ENCODE measurements around the gene NUMB. TPM values are rescaled to one million over a fixed set of nuclear protein-coding genes. Genes with fewer than 3 reads are reported as not detected.
"Not testable (repeated sequence)": the region's sequence is repeated elsewhere in the genome, so short reads cannot be mapped to it uniquely, and the experiment has no call there.

NUMB gene
- polyA plus RNA-seq, 1 experiment = 131 TPM

GRCh38 chr14:73426877-73427276, 31.5 kb downstream of the NUMB start:
- TF ChIP-seq CTCF (IDR thresholded peaks at IDR 0.05; ENCODE audit: insufficient read depth, low read depth, low read length) = no peak
- ChIA-PET POLR2A (no interaction called here), CTCF (interaction anchor here (0.8 kb wide), 1 partner anchor 11 kb away, joined by 3 read pairs; no protein-coding TSS in a partner anchor)
- no peaks in the 10 kb centered on the region for H3K36me3 ChIP-seq (ENCODE audit: control insufficient read depth, insufficient read depth, low read length)
- H3K27me3 ChIP-seq (ENCODE audit: control insufficient read depth, insufficient read depth, low read length) = no peaks in the 10 kb centered on the region
- no peak overlapping the region for H3K4me3 ChIP-seq (ENCODE audit: low read depth, low read length)
- peak; percentile 27 for DNase-seq (ENCODE audit: low read depth)

- Histone ChIP-seq H3K36me3 (ENCODE audit: control insufficient read depth, insufficient read depth, low read length) (no peaks in the 10 kb centered on the region), H3K27me3 (ENCODE audit: control insufficient read depth, insufficient read depth, low read length) (no peaks in the 10 kb centered on the region), H3K4me3 (ENCODE audit: low read depth, low read length) (no peak overlapping the region)
- CTCF ChIA-PET = no interaction called here
- POLR2A ChIA-PET = no interaction called here
- TF ChIP-seq CTCF (IDR thresholded peaks at IDR 0.05; ENCODE audit: insufficient read depth, low read depth, low read length) = no peak
- DNase-seq (ENCODE audit: low read depth) = no peak
Observed at GRCh38 chr14:73424453-73424852, 33.9 kb downstream of the NUMB start.

- DNase-seq (ENCODE audit: low read depth); CTCF ChIA-PET; H3K36me3 ChIP-seq (ENCODE audit: control insufficient read depth, insufficient read depth, low read length); H3K4me3 ChIP-seq (ENCODE audit: low read depth, low read length); POLR2A ChIA-PET; H3K27me3 ChIP-seq (ENCODE audit: control insufficient read depth, insufficient read depth, low read length): not testable (repeated sequence)
Observed at GRCh38 chr14:73423092-73423491, 35.3 kb downstream of the NUMB start.

- no peak for TF ChIP-seq CTCF (IDR thresholded peaks at IDR 0.05; ENCODE audit: insufficient read depth, low read depth, low read length)
- ChIA-PET POLR2A (no interaction called here), CTCF (no interaction called here)
- DNase-seq (ENCODE audit: low read depth) = no peak
- Histone ChIP-seq H3K4me3 (ENCODE audit: low read depth, low read length) (no peak overlapping the region), H3K27me3 (ENCODE audit: control insufficient read depth, insufficient read depth, low read length) (no peaks in the 10 kb centered on the region), H3K36me3 (ENCODE audit: control insufficient read depth, insufficient read depth, low read length) (no peaks in the 10 kb centered on the region)
Observed at GRCh38 chr14:73422515-73422914, 35.8 kb downstream of the NUMB start.

- no peak for DNase-seq (ENCODE audit: low read depth)
- Histone ChIP-seq H3K4me3 (ENCODE audit: low read depth, low read length) (no peak overlapping the region), H3K36me3 (ENCODE audit: control insufficient read depth, insufficient read depth, low read length) (peaks cover 2% of the 10 kb centered on the region), H3K27me3 (ENCODE audit: control insufficient read depth, insufficient read depth, low read length) (no peaks in the 10 kb centered on the region)
- POLR2A ChIA-PET = no interaction called here
- CTCF ChIA-PET = interaction anchor here (0.8 kb wide), 1 partner anchor 40 kb away, joined by 3 read pairs; the partner anchor contains the start of gene NUMB
- no peak for TF ChIP-seq CTCF (IDR thresholded peaks at IDR 0.05; ENCODE audit: insufficient read depth, low read depth, low read length)
Observed at GRCh38 chr14:73418227-73418626, 40.1 kb downstream of the NUMB start.

GRCh38 chr14:73406248-73406647, 52.1 kb downstream of the NUMB start:
- H3K27me3 ChIP-seq (ENCODE audit: control insufficient read depth, insufficient read depth, low read length); H3K4me3 ChIP-seq (ENCODE audit: low read depth, low read length); POLR2A ChIA-PET; CTCF ChIA-PET; H3K36me3 ChIP-seq (ENCODE audit: control insufficient read depth, insufficient read depth, low read length); DNase-seq (ENCODE audit: low read depth): not testable (repeated sequence)
